HepG2 (cell line): ENCODE measurements around the gene SPAG9. TPM values are rescaled to one million over a fixed set of nuclear protein-coding genes. Genes with fewer than 3 reads are reported as not detected.
A peak's percentile ranks its signal among the peaks of the same experiment; 100 is the strongest.

Experiments
- ADNP ChIP-seq: sonication (generic); formaldehyde crosslinking; IDR thresholded peaks from 2 replicates; pipeline ENCODE4 v1.4.0; 2020; ENCODE audit warnings: missing genetic modification reagents
- ARNT ChIP-seq: fragments of 450-650 bp; IDR thresholded peaks from 2 replicates; pipeline ENCODE4 v1.6.1; 2017
- GATA4 ChIP-seq: sonication (generic); IDR thresholded peaks from 2 replicates; pipeline ENCODE4 v1.6.1; 2016; ENCODE audit warnings: antibody characterized with exemption, low read depth, borderline replicate concordance
- GLI4 ChIP-seq: sonication (generic); formaldehyde crosslinking; IDR thresholded peaks from 2 replicates; pipeline ENCODE4 v1.5.1; 2020; ENCODE audit warnings: missing genetic modification reagents, mild to moderate bottlenecking, moderate library complexity, borderline replicate concordance
- HDAC6 ChIP-seq: fragments of 200-600 bp; sonication (generic); IDR thresholded peaks from 2 replicates; pipeline ENCODE4 v1.7.0; 2017; ENCODE audit warnings: mild to moderate bottlenecking, antibody characterized with exemption, low read length, low read depth
- HOXD1 ChIP-seq: sonication (generic); formaldehyde crosslinking; IDR thresholded peaks from 2 replicates; pipeline ENCODE4 v1.5.0; 2020; ENCODE audit warnings: missing genetic modification reagents
- ISX ChIP-seq: sonication (generic); formaldehyde crosslinking; conservative IDR thresholded peaks from 2 replicates; pipeline ENCODE4 v1.5.0; 2020; ENCODE audit warnings: missing genetic modification reagents
- JUND ChIP-seq: sonication (generic); formaldehyde crosslinking; IDR thresholded peaks from 2 replicates; pipeline ENCODE4 v1.8.0; 2022; ENCODE audit warnings: mild to moderate bottlenecking, missing genetic modification reagents
- MEF2D ChIP-seq: sonication (generic); formaldehyde crosslinking; IDR thresholded peaks from 2 replicates; pipeline ENCODE4 v1.5.1; 2020; ENCODE audit warnings: mild to moderate bottlenecking, missing genetic modification reagents
- NCOA1 ChIP-seq: sonication (generic); formaldehyde crosslinking; IDR thresholded peaks from 2 replicates; pipeline ENCODE4 v1.9.0; 2021; ENCODE audit warnings: missing genetic modification reagents
- NFKBIZ ChIP-seq: IDR thresholded peaks from 2 replicates; pipeline ENCODE4 v1.6.1; 2018; ENCODE audit warnings: missing genetic modification reagents, missing compliant biosample characterization
- NFYC ChIP-seq: IDR thresholded peaks from 2 replicates; pipeline ENCODE4 v1.6.1; 2016; ENCODE audit warnings: missing genetic modification reagents, missing compliant biosample characterization
- NKX3-1 ChIP-seq: sonication (generic); formaldehyde crosslinking; IDR thresholded peaks from 2 replicates; pipeline ENCODE4 v1.5.0; 2020; ENCODE audit warnings: missing genetic modification reagents
- NPAS2 ChIP-seq: sonication (generic); formaldehyde crosslinking; IDR thresholded peaks from 2 replicates; pipeline ENCODE4 v1.8.0; 2022; ENCODE audit warnings: mild to moderate bottlenecking, missing genetic modification reagents, borderline replicate concordance
- PITX1 ChIP-seq: sonication (generic); formaldehyde crosslinking; IDR thresholded peaks from 2 replicates; pipeline ENCODE4 v1.5.1; 2020; ENCODE audit warnings: mild to moderate bottlenecking, missing genetic modification reagents
- PLRG1 ChIP-seq: fragments of 450-650 bp; conservative IDR thresholded peaks from 2 replicates; pipeline ENCODE4 v1.6.1; 2016
- POLR2AphosphoS2 ChIP-seq: IDR thresholded peaks from 2 replicates; pipeline ENCODE4 v1.6.1; 2011; ENCODE audit warnings: low read depth, low read length, improper control_type of control experiment
- PRPF4 ChIP-seq: fragments of 200-400 bp; formaldehyde crosslinking; IDR thresholded peaks from 2 replicates; pipeline ENCODE4 v1.6.1; 2016; ENCODE audit warnings: low read length, low read depth; ENCODE audit not compliant: poor library complexity, severe bottlenecking
- RARA ChIP-seq: IDR thresholded peaks from 2 replicates; pipeline ENCODE4 v1.6.1; 2016; ENCODE audit warnings: missing genetic modification reagents, missing compliant biosample characterization
- SAP130 ChIP-seq: IDR thresholded peaks from 2 replicates; pipeline ENCODE4 v1.6.1; 2016; ENCODE audit warnings: low read depth
- TARDBP ChIP-seq: sonication (generic); formaldehyde crosslinking; IDR thresholded peaks from 2 replicates; pipeline ENCODE4 v1.8.0; 2022; ENCODE audit warnings: mild to moderate bottlenecking, missing genetic modification reagents
- XRCC5 ChIP-seq: fragments of 200-400 bp; formaldehyde crosslinking; optimal IDR thresholded peaks from 2 replicates; pipeline ENCODE3; 2017; ENCODE audit warnings: mild to moderate bottlenecking, low read length
- ZMYM4 ChIP-seq: sonication (generic); formaldehyde crosslinking; IDR thresholded peaks from 2 replicates; pipeline ENCODE4 v1.8.1; 2023; ENCODE audit warnings: mild to moderate bottlenecking, missing genetic modification reagents
- ZNF83 ChIP-seq: sonication (generic); formaldehyde crosslinking; IDR thresholded peaks from 2 replicates; pipeline ENCODE4 v1.4.0; 2020; ENCODE audit warnings: missing genetic modification reagents, mild to moderate bottlenecking, borderline replicate concordance
- ZSCAN21 ChIP-seq: sonication (generic); formaldehyde crosslinking; IDR thresholded peaks from 2 replicates; pipeline ENCODE4 v1.8.0; 2022; ENCODE audit warnings: mild to moderate bottlenecking, missing genetic modification reagents, moderate library complexity, borderline replicate concordance
- ZSCAN22 ChIP-seq: sonication (generic); formaldehyde crosslinking; IDR thresholded peaks from 2 replicates; pipeline ENCODE4 v1.4.0; 2020; ENCODE audit warnings: mild to moderate bottlenecking, missing genetic modification reagents
- polyA plus RNA-seq, 8 experiments: library from polyadenylated mRNA; depleted of rRNA in 3 of 8; stranded (reverse) in 7 of 8; unstranded in 1 of 8; fragments of >200 nt; fragmentation: Illumina TruSeq in 4 of 8; extraction: Trizol in 4 of 8; gene quantifications; 2 replicates each; pipeline versions ENCODE4 v1.2.1 to v1.2.3, GENCODE V29; 2011 to 2016; ENCODE audit warnings: low read depth in 4 of 8, missing spikeins in 1 of 8, mixed read lengths in 1 of 8; ENCODE audit not compliant: insufficient read depth in 1 of 8
- total RNA-seq, 5 experiments: library from RNA; depleted of rRNA; stranded (reverse); fragments of >200 nt; fragmentation: Illumina TruSeq; extraction: Trizol; gene quantifications; 2 replicates each; pipeline ENCODE4 v1.2.3, GENCODE V29; 2016; ENCODE audit warnings: low read depth in 1 of 5
- TF ChIP-seq, protein P1 (sequence below): sonication (generic); formaldehyde crosslinking; IDR thresholded peaks from 2 replicates; pipeline ENCODE4 v1.8.0; 2022; ENCODE audit warnings: missing genetic modification reagents, low read depth, mild to moderate bottlenecking, borderline replicate concordance
- TF ChIP-seq, protein P2 (sequence below): sonication (generic); formaldehyde crosslinking; IDR thresholded peaks from 2 replicates; pipeline ENCODE4 v1.5.1; 2020; ENCODE audit warnings: missing genetic modification reagents, mild to moderate bottlenecking, borderline replicate concordance
- TF ChIP-seq, protein P3 (sequence below): sonication (generic); formaldehyde crosslinking; IDR thresholded peaks from 2 replicates; pipeline ENCODE4 v1.4.0; 2020; ENCODE audit warnings: low read depth, mild to moderate bottlenecking, missing genetic modification reagents

The SPAG9 gene
- total and polyA plus RNA-seq, 2 of the 13 experiments (the other 11 are each of a cell fraction or from before 2014, with no cell fraction given) = 43.2 to 78.6 TPM

DNA sequence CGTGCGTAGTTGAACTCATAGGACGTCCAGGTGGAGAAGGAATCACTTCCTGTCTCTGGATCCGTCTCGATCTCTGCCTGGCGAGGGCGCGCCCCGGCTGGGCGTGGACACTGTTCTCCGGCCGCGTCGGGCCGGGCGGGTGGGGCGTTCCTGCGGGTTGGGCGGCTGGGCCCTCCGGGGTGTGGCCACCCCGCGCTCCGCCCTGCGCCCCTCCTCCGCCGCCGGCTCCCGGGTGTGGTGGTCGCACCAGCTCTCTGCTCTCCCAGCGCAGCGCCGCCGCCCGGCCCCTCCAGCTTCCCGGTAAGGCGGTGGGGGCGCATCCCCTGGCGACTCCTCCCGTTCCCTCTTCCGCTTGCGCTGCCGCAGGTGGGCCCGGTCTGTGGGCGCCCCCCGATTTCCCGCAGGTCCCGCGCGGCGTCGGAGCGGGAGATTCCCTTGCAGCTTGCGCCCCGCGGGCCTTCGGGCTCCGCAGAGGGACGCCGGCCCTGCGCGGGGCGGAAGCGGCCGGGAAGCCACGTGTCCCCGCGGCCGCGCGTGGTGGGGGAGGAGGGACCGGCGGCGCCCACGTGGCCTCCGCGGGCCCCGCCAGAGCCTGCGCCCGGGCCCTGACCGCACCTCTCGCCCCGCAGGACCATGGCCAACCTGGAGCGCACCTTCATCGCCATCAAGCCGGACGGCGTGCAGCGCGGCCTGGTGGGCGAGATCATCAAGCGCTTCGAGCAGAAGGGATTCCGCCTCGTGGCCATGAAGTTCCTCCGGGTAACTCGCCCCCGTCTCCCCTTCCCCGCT lies 45.7 kb upstream of the SPAG9 start, which contains the start of gene NME2 (continued):
- TF ChIP-seq GLI4 (CRISPR knock-in tag) (0 out of 2 replicates have a peak, but pooled peaks have one; percentile 34), ZSCAN21 (CRISPR knock-in tag) (peak; percentile 62; the same call in 1 of the 2 replicates), NFKBIZ (no peak), POLR2AphosphoS2 (no peak), ISX (no peak), XRCC5 (peak; percentile 29), HDAC6 (no peak), NCOA1 (peak; percentile 49; the same call in 1 of the 2 replicates), ZSCAN22 (CRISPR knock-in tag) (no peak), PITX1 (CRISPR knock-in tag) (0 out of 2 replicates have a peak, but pooled peaks have one; percentile 58), NKX3-1 (CRISPR knock-in tag) (no peak; the same call in 1 of the 2 replicates), ARNT (no peak), ZNF83 (CRISPR knock-in tag) (no peak), PLRG1 (no peak), RARA (CRISPR knock-in tag) (no peak; the same call in 1 of the 2 replicates), HOXD1 (no peak), SAP130 (CRISPR knock-in tag) (peak; percentile 81), NFYC (CRISPR knock-in tag) (no peak), ZMYM4 (CRISPR knock-in tag) (peak; percentile 59), PRPF4 (no peak), MEF2D (CRISPR knock-in tag) (0 out of 2 replicates have a peak, but pooled peaks have one; percentile 49), GATA4 (no peak), JUND (CRISPR knock-in tag) (no peak), TARDBP (CRISPR knock-in tag) (no peak), NPAS2 (CRISPR knock-in tag) (no peak), ADNP (CRISPR knock-in tag) (no peak)
- TF ChIP-seq, protein P1, sequence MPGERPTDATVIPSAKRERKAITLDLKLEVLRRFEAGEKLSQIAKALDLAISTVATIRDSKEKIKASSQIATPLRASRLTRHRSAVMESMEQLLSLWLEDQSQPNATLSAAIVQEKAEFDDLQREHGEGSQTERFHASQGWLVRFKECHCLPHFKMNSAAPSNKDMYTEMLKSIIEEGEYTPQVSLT = no peak
- TF ChIP-seq, protein P2, sequence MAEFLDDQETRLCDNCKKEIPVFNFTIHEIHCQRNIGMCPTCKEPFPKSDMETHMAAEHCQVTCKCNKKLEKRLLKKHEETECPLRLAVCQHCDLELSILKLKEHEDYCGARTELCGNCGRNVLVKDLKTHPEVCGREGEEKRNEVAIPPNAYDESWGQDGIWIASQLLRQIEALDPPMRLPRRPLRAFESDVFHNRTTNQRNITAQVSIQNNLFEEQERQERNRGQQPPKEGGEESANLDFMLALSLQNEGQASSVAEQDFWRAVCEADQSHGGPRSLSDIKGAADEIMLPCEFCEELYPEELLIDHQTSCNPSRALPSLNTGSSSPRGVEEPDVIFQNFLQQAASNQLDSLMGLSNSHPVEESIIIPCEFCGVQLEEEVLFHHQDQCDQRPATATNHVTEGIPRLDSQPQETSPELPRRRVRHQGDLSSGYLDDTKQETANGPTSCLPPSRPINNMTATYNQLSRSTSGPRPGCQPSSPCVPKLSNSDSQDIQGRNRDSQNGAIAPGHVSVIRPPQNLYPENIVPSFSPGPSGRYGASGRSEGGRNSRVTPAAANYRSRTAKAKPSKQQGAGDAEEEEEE = 0 out of 2 replicates have a peak, but pooled peaks have one; percentile 38
- TF ChIP-seq, protein P3, sequence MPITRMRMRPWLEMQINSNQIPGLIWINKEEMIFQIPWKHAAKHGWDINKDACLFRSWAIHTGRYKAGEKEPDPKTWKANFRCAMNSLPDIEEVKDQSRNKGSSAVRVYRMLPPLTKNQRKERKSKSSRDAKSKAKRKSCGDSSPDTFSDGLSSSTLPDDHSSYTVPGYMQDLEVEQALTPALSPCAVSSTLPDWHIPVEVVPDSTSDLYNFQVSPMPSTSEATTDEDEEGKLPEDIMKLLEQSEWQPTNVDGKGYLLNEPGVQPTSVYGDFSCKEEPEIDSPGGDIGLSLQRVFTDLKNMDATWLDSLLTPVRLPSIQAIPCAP (CRISPR knock-in tag) = no peak
